B cell (primary cell): Measurements from ENCODE around the gene THEMIS. TPM values are rescaled to one million over a fixed set of nuclear protein-coding genes. Genes with fewer than 3 reads are reported as not detected.

ENCODE experiments used
- ATAC-seq: fragments of 200-7000 bp; cut with Tn5 transposase; one replicate; pipeline ENCODE4 v1.10.0; 2021; ENCODE audit warnings: low read depth, mild to moderate bottlenecking, moderate number of reproducible peaks, moderate library complexity
- CTCF ChIA-PET: fragments of 350-600 bp; sonication (Branson Sonifier 250); formaldehyde crosslinking; loops from one replicate; lab custom pipeline; 2021; ENCODE audit warnings: antibody characterized with exemption, inconsistent platforms; lab: Charles Lee
- POLR2A ChIA-PET: fragments of 350-600 bp; sonication (Branson Sonifier 250); formaldehyde crosslinking; loops from one replicate; lab custom pipeline; 2021; ENCODE audit warnings: antibody characterized with exemption; lab: Charles Lee
- DNase-seq: peaks from one replicate; pipeline ENCODE4 v3.0.0; 2013
- H2AFZ ChIP-seq: 2 replicates; pipeline ENCODE4 v1.6.1; 2012; ENCODE audit warnings: mild to moderate bottlenecking, low read depth, low read length; ENCODE audit not compliant: insufficient read depth, poor library complexity, severe bottlenecking
- H3K27ac ChIP-seq, 2 donors: 1 replicate in 1 of 2; 2 replicates in 1 of 2; pipeline ENCODE4 v1.5.1; 2012 to 2013; ENCODE audit warnings: low read length in 2 of 2, mild to moderate bottlenecking in 2 of 2, moderate library complexity in 1 of 2
- H3K27me3 ChIP-seq, 4 experiments: fragments of 200-600 bp in 1 of 4; sonication (generic) in 1 of 4; replicated peaks in 1 of 4; 1 replicate in 2 of 4; 2 replicates in 2 of 4; pipeline versions ENCODE4 v1.6.1 to v1.7.0; 2013 to 2016; ENCODE audit warnings: low read length in 3 of 4, mild to moderate bottlenecking in 2 of 4, mixed read lengths in 1 of 4, moderate library complexity in 1 of 4; ENCODE audit not compliant: insufficient read depth in 4 of 4, control insufficient read depth in 3 of 4; ENCODE audit errors: control extremely low read depth in 1 of 4
- H3K36me3 ChIP-seq, 2 experiments: replicated peaks in 1 of 2; 1 replicate in 1 of 2; 2 replicates in 1 of 2; pipeline versions ENCODE4 v1.6.1 to v1.7.1; 2013; ENCODE audit warnings: low read length in 1 of 2; ENCODE audit not compliant: insufficient read depth in 2 of 2, control insufficient read depth in 1 of 2; ENCODE audit errors: control extremely low read depth in 1 of 2, extremely low read depth in 1 of 2
- H3K4me1 ChIP-seq, 2 donors: fragments of 200-600 bp in 1 of 2; sonication (generic) in 1 of 2; 1 replicate in 1 of 2; 2 replicates in 1 of 2; pipeline versions ENCODE4 v1.5.1 to v1.6.1; 2013 to 2017; ENCODE audit warnings: low read length in 2 of 2; ENCODE audit not compliant: control insufficient read depth in 2 of 2, insufficient read depth in 2 of 2
- H3K4me2 ChIP-seq: replicated peaks from 2 replicates; pipeline ENCODE3; 2012; ENCODE audit warnings: mild to moderate bottlenecking, low read depth, low read length; ENCODE audit not compliant: poor library complexity, severe bottlenecking
- H3K4me3 ChIP-seq, 5 experiments: fragments of 200-600 bp in 1 of 5; sonication (generic) in 1 of 5; 1 replicate in 3 of 5; 2 replicates in 2 of 5; pipeline versions ENCODE4 v1.5.1 to v1.7.0; 2011 to 2016; ENCODE audit warnings: low read length in 4 of 5, mild to moderate bottlenecking in 4 of 5, low read depth in 2 of 5, control low read depth in 1 of 5, moderate library complexity in 1 of 5; ENCODE audit not compliant: insufficient read depth in 1 of 5; ENCODE audit errors: control extremely low read depth in 1 of 5, extremely low read depth in 1 of 5
- H3K79me2 ChIP-seq: fragments of 200-600 bp; sonication (generic); one replicate; pipeline ENCODE4 v1.6.0; 2016; ENCODE audit warnings: low read length; ENCODE audit not compliant: control insufficient read depth, insufficient read depth
- H3K9ac ChIP-seq: fragments of 200-600 bp; sonication (generic); 2 replicates; pipeline ENCODE4 v1.6.1; 2017; ENCODE audit warnings: mild to moderate bottlenecking, low read length, moderate library complexity
- H3K9me3 ChIP-seq, 3 donors: one replicate each; pipeline versions ENCODE4 v1.6.1 to v1.7.1; 2013; ENCODE audit warnings: low read length in 2 of 3; ENCODE audit not compliant: control insufficient read depth in 2 of 3, insufficient read depth in 1 of 3; ENCODE audit errors: control extremely low read depth in 1 of 3
- H4K20me1 ChIP-seq: 2 replicates; pipeline ENCODE4 v1.6.0; 2012; ENCODE audit warnings: mild to moderate bottlenecking, low read length; ENCODE audit not compliant: insufficient read depth, control insufficient read depth, poor library complexity, severe bottlenecking
- H3K27ac Mint-ChIP-seq: one replicate; pipeline ENCODE4 v1.8.0; 2021; ENCODE audit warnings: mixed read lengths
- H3K27me3 Mint-ChIP-seq: one replicate; pipeline ENCODE4 v1.8.0; 2021; ENCODE audit warnings: mixed read lengths
- H3K4me1 Mint-ChIP-seq: one replicate; pipeline ENCODE4 v1.8.0; 2021; ENCODE audit warnings: mixed read lengths
- H3K4me3 Mint-ChIP-seq: one replicate; pipeline ENCODE4 v1.8.0; 2021; ENCODE audit warnings: mixed read lengths
- H3K9me3 Mint-ChIP-seq: one replicate; pipeline ENCODE4 v1.8.0; 2022; ENCODE audit warnings: mixed read lengths; ENCODE audit not compliant: insufficient read depth
- EZH2 ChIP-seq: IDR thresholded peaks from 2 replicates; pipeline ENCODE4 v1.6.1; 2012; ENCODE audit warnings: borderline replicate concordance, low read depth, mild to moderate bottlenecking, moderate library complexity, low read length; ENCODE audit not compliant: insufficient read depth, poor library complexity, severe bottlenecking
- WGBS: methylation state at CpG from one replicate; pipeline ENCODE4 v1.1.5; 2013; ENCODE audit warnings: missing lambda C conversion rate; ENCODE audit not compliant: insufficient coverage; 5-methylcytosine and 5-hydroxymethylcytosine counted together
- intact Hi-C: fragments of 100-400 bp; cut with micrococcal nuclease; formaldehyde crosslinking; loops from one replicate; pipeline ENCODE4 v1.10.0; 2022
- polyA plus RNA-seq: library from polyadenylated mRNA; depleted of rRNA; stranded (reverse); fragments of >200 nt; gene quantifications from 2 replicates; pipeline ENCODE4 v1.2.3, GENCODE V29; 2012
- total RNA-seq, 2 donors: library from RNA; stranded (reverse); fragments of 120-200 nt in 1 of 2; gene quantifications; 1 replicate in 1 of 2; 2 replicates in 1 of 2; pipeline versions ENCODE4 v1.2.3 to v1.2.4, GENCODE V29; 2013 to 2022
- TF ChIP-seq, protein P1 (sequence below): fragments of 200-600 bp; IDR thresholded peaks from one replicate; pipeline ENCODE4 v1.8.0; 2022; ENCODE audit warnings: antibody characterized with exemption, mild to moderate bottlenecking

The THEMIS gene
- total and polyA plus RNA-seq, 2 donors (not counting 1 experiment from before 2014, with no cell fraction given), result 0.10 to 0.30 TPM

DNA sequence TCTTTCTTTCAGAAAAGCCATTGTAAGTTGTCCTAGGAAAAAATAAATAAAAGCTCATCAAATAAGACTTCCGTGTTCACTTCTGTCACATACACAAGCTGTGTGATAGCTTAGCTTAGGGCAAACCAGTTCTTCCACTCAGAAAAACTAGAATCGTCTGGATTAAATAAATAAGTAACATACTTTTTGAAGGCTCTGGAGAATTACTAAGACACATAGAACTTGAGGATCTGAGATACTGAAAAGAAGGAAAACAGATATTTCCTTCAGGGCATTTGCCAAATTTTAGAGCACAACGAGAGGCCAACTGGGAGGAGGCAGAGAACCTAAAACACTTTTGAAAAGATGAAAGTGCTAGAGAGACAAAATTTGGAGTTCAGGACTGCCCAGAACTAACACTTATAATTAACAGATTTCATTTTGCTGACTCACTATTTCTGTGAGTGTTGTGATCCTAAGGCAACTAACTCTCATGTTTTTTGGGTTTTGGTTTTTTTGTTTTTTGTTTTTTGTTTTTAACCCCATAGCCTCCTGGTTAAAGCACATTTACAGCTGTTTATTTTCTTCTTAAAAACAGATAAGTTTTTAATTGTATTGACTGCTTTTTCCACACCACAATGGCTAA lies 38.7 kb upstream of the THEMIS start:
- no peaks in the 10 kb centered on the region for H3K9me3 ChIP-seq
- Mint-ChIP-seq H3K9me3 (no peaks in the 10 kb centered on the region), H3K4me3 (no peak overlapping the region), H3K4me1 (no peaks in the 10 kb centered on the region), H3K27me3 (no peaks in the 10 kb centered on the region), H3K27ac (no peak overlapping the region)
- no peak overlapping the region for H3K4me3 ChIP-seq
- ATAC-seq (no peak), DNase-seq (no peak)
- no peak overlapping the region for H2AFZ ChIP-seq
- no CpG with 5 or more reads among the region's 3 CpGs for WGBS
- no peaks in the 10 kb centered on the region for H3K27me3 ChIP-seq
- no peak overlapping the region for H3K27ac ChIP-seq
- no peak overlapping the region for H3K9ac ChIP-seq
- ChIA-PET CTCF (no interaction called here), POLR2A (no interaction called here)
- intact Hi-C loops, result no loop called here
- H3K4me1 ChIP-seq, result no peaks in the 10 kb centered on the region
- no peaks in the 10 kb centered on the region for H3K36me3 ChIP-seq
- H3K4me2 ChIP-seq, result no peak overlapping the region
- no peaks in the 10 kb centered on the region for H3K79me2 ChIP-seq
- no peaks in the 10 kb centered on the region for H4K20me1 ChIP-seq
- TF ChIP-seq, protein P1, sequence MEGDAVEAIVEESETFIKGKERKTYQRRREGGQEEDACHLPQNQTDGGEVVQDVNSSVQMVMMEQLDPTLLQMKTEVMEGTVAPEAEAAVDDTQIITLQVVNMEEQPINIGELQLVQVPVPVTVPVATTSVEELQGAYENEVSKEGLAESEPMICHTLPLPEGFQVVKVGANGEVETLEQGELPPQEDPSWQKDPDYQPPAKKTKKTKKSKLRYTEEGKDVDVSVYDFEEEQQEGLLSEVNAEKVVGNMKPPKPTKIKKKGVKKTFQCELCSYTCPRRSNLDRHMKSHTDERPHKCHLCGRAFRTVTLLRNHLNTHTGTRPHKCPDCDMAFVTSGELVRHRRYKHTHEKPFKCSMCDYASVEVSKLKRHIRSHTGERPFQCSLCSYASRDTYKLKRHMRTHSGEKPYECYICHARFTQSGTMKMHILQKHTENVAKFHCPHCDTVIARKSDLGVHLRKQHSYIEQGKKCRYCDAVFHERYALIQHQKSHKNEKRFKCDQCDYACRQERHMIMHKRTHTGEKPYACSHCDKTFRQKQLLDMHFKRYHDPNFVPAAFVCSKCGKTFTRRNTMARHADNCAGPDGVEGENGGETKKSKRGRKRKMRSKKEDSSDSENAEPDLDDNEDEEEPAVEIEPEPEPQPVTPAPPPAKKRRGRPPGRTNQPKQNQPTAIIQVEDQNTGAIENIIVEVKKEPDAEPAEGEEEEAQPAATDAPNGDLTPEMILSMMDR, result no peak
- TF ChIP-seq EZH2, result no peak

DNA sequence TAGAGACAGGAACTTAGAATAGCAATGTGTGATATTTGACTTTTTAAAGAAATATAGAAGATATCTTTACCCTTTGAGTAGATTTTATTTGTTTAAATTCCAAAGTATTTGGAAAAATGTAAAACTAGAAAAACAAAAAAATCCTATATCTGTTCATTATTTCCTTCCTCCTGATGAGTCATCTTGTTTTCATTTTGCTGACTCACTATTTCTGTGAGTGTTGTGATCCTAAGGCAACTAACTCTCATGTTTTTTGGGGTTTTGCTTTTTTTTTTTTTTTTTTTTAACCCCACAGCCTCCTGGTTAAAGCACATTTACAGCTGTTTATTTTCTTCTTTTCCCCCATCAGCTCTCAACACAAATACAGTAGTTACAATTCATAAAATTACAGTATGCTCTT lies 37.8 kb upstream of the THEMIS start:
- intact Hi-C loops, result no loop called here
- no peaks in the 10 kb centered on the region for H3K27me3 Mint-ChIP-seq
- no peak for TF ChIP-seq EZH2
- TF ChIP-seq, protein P1, result no peak
- Histone ChIP-seq H4K20me1 (no peaks in the 10 kb centered on the region), H3K9ac (no peak overlapping the region), H3K27ac (no peak overlapping the region), H3K4me2 (no peak overlapping the region), H3K9me3 (no peaks in the 10 kb centered on the region), H2AFZ (no peak overlapping the region), H3K36me3 (no peaks in the 10 kb centered on the region), H3K4me3 (no peak overlapping the region), H3K27me3 (no peaks in the 10 kb centered on the region), H3K4me1 (no peaks in the 10 kb centered on the region), H3K79me2 (no peaks in the 10 kb centered on the region)
- H3K9me3 Mint-ChIP-seq, result no peaks in the 10 kb centered on the region
- CTCF ChIA-PET, result no interaction called here
- H3K4me3 Mint-ChIP-seq, result no peak overlapping the region
- POLR2A ChIA-PET, result no interaction called here
- H3K27ac Mint-ChIP-seq, result no peak overlapping the region
- no peaks in the 10 kb centered on the region for H3K4me1 Mint-ChIP-seq
- ATAC-seq (no peak), DNase-seq (no peak)
